ENCODE data around the gene WDR12. TPM values are rescaled to one million over a fixed set of nuclear protein-coding genes. Genes with fewer than 3 reads are reported as not detected.

Gene WDR12
- total and polyA plus RNA-seq, 2 donors (not counting 3 experiments of a cell fraction or from before 2014, with no cell fraction given): 8.5 to 65.6 TPM

DNA sequence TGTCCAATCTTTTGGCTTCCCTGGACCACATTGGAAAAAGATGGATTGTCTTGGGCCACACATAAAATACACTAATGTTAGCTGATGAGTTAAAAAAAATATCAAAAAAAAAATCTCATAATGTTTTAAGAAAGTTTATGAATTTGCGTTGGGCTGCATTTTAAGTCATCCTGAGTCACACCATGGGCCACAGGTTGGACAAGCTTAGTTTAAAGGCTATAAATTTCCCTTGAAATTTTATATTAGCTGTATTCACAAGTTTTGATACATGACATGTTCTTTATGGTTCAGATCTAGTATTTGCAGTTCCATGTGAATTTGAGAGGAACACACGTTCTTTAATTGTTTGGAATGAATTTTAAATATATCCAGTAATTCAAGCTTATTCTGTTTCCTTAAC lies 22.5 kb upstream of the WDR12 start:
- Histone ChIP-seq H4K20me1 (replicated peaks; ENCODE audit: control insufficient read depth, extremely low read depth, insufficient read depth, low read length) (no peaks in the 10 kb centered on the region), H3K9me1 (replicated peaks; ENCODE audit: control insufficient read depth, extremely low read depth, insufficient read depth, low read length) (no peaks in the 10 kb centered on the region), H3K4me2 (ENCODE audit: insufficient read depth, low read length) (no peak overlapping the region), H3K9me3 (replicated peaks; ENCODE audit: control insufficient read depth, insufficient read depth, low read length) (no peaks in the 10 kb centered on the region), H3K27me3 (ENCODE audit: control insufficient read depth in 2 of 2, insufficient read depth in 2 of 2, low read length in 2 of 2) (no peaks in the 10 kb centered on the region), H2AFZ (ENCODE audit: low read depth, low read length) (no peak overlapping the region), H3K4me3 (replicated peaks in 1 of 3; ENCODE audit: insufficient read depth in 1 of 3, low read depth in 1 of 3, low read length in 3 of 3) (no peak overlapping the region), H3K36me3 (ENCODE audit: control insufficient read depth in 2 of 2, extremely low read depth in 1 of 2, insufficient read depth in 2 of 2, low read length in 2 of 2) (no peaks in the 10 kb centered on the region), H3K4me1 (ENCODE audit: control insufficient read depth, extremely low read depth, insufficient read depth, low read length) (no peaks in the 10 kb centered on the region), H3K27ac (ENCODE audit: insufficient read depth, low read depth, low read length) (no peak overlapping the region), H3K9ac (replicated peaks; ENCODE audit: extremely low read depth, insufficient read depth, low read length) (no peak overlapping the region), H3K79me2 (ENCODE audit: control insufficient read depth, insufficient read depth, low read length) (no peaks in the 10 kb centered on the region)
- TF ChIP-seq FOS (IDR thresholded peaks at IDR 0.05; ENCODE audit: borderline replicate concordance, insufficient read depth, low read length): no peak
- TF ChIP-seq, protein P1, sequence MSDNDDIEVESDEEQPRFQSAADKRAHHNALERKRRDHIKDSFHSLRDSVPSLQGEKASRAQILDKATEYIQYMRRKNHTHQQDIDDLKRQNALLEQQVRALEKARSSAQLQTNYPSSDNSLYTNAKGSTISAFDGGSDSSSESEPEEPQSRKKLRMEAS (IDR thresholded peaks at IDR 0.05; ENCODE audit: insufficient read depth, insufficient read length): no peak
- TF ChIP-seq, protein P2, sequence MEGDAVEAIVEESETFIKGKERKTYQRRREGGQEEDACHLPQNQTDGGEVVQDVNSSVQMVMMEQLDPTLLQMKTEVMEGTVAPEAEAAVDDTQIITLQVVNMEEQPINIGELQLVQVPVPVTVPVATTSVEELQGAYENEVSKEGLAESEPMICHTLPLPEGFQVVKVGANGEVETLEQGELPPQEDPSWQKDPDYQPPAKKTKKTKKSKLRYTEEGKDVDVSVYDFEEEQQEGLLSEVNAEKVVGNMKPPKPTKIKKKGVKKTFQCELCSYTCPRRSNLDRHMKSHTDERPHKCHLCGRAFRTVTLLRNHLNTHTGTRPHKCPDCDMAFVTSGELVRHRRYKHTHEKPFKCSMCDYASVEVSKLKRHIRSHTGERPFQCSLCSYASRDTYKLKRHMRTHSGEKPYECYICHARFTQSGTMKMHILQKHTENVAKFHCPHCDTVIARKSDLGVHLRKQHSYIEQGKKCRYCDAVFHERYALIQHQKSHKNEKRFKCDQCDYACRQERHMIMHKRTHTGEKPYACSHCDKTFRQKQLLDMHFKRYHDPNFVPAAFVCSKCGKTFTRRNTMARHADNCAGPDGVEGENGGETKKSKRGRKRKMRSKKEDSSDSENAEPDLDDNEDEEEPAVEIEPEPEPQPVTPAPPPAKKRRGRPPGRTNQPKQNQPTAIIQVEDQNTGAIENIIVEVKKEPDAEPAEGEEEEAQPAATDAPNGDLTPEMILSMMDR (IDR thresholded peaks at IDR 0.05; ENCODE audit: extremely low read depth in 1 of 2, insufficient read depth in 1 of 2, low read depth in 1 of 2, low read length in 2 of 2): no peak
- no peak for TF ChIP-seq MYC (IDR thresholded peaks at IDR 0.05; ENCODE audit: low read depth, low read length)
- no peak for TF ChIP-seq POLR2A (IDR thresholded peaks at IDR 0.05; ENCODE audit: low read depth, low read length)
- TF ChIP-seq EZH2 (IDR thresholded peaks at IDR 0.05; ENCODE audit: borderline replicate concordance, low read depth, low read length, severe bottlenecking): no peak
- TF ChIP-seq GATA2 (IDR thresholded peaks at IDR 0.05; ENCODE audit: insufficient read depth, insufficient read length, low read depth, low read length): no peak
- no peak for TF ChIP-seq POLR2AphosphoS5 (IDR thresholded peaks at IDR 0.05; ENCODE audit: insufficient read depth, low read depth, low read length)
- intact Hi-C loops (cut with micrococcal nuclease): no loop called here
- ChIA-PET POLR2A (no interaction called here), CTCF (interaction anchor here (1.8 kb wide), 1 partner anchor 15 kb away, joined by 6 read pairs; no protein-coding TSS in a partner anchor)
- BruUV-seq (replicated peaks): no TSS peak
- FAIRE-seq: no peak
- dilution Hi-C loops (cut with MboI; ENCODE audit: extremely low pct_ligation_motif_present, low sequenced_read_pairs): no loop called here
- DNase-seq (ENCODE audit: low read depth, low spot score): no peak

All from endothelial cell of umbilical vein (primary cell).